Measurements from ENCODE around the gene KMO.

Gene KMO

GRCh38 chr1:241590719-241591118, 58.5 kb downstream of the KMO start:
- TF ChIP-seq REST (IDR thresholded peaks at IDR 0.05; ENCODE audit: insufficient read depth in 1 of 2, low read depth in 2 of 2, low read length in 2 of 2) (no peak), SIN3A (IDR thresholded peaks at IDR 0.05; ENCODE audit: borderline replicate concordance, insufficient read depth, low read length) (no peak), POLR2AphosphoS5 (IDR thresholded peaks at IDR 0.05; ENCODE audit: low read depth, low read length) (no peak), FOXP2 (optimal IDR thresholded peaks at IDR 0.05; ENCODE audit: borderline replicate concordance, extremely low read depth, extremely low read length, insufficient read depth) (no peak), TAF1 (IDR thresholded peaks at IDR 0.05; ENCODE audit: borderline replicate concordance, insufficient read depth, low read length) (no peak)

- no peak for TF ChIP-seq FOXP2 (optimal IDR thresholded peaks at IDR 0.05; ENCODE audit: borderline replicate concordance, extremely low read depth, extremely low read length, insufficient read depth)
- no peak for TF ChIP-seq REST (IDR thresholded peaks at IDR 0.05; ENCODE audit: insufficient read depth in 1 of 2, low read depth in 2 of 2, low read length in 2 of 2)
- TF ChIP-seq TAF1 (IDR thresholded peaks at IDR 0.05; ENCODE audit: borderline replicate concordance, insufficient read depth, low read length): no peak
- TF ChIP-seq POLR2AphosphoS5 (IDR thresholded peaks at IDR 0.05; ENCODE audit: low read depth, low read length): no peak
- no peak for TF ChIP-seq SIN3A (IDR thresholded peaks at IDR 0.05; ENCODE audit: borderline replicate concordance, insufficient read depth, low read length)
Measured at GRCh38 chr1:241591317-241591716, 59.1 kb downstream of the KMO start.

- TF ChIP-seq FOXP2 (optimal IDR thresholded peaks at IDR 0.05; ENCODE audit: borderline replicate concordance, extremely low read depth, extremely low read length, insufficient read depth) (no peak), POLR2AphosphoS5 (IDR thresholded peaks at IDR 0.05; ENCODE audit: low read depth, low read length) (no peak), TAF1 (IDR thresholded peaks at IDR 0.05; ENCODE audit: borderline replicate concordance, insufficient read depth, low read length) (no peak), REST (IDR thresholded peaks at IDR 0.05; ENCODE audit: insufficient read depth in 1 of 2, low read depth in 2 of 2, low read length in 2 of 2) (no peak), SIN3A (IDR thresholded peaks at IDR 0.05; ENCODE audit: borderline replicate concordance, insufficient read depth, low read length) (no peak)
Measured at GRCh38 chr1:241591736-241592135, 59.6 kb downstream of the KMO start.

DNA sequence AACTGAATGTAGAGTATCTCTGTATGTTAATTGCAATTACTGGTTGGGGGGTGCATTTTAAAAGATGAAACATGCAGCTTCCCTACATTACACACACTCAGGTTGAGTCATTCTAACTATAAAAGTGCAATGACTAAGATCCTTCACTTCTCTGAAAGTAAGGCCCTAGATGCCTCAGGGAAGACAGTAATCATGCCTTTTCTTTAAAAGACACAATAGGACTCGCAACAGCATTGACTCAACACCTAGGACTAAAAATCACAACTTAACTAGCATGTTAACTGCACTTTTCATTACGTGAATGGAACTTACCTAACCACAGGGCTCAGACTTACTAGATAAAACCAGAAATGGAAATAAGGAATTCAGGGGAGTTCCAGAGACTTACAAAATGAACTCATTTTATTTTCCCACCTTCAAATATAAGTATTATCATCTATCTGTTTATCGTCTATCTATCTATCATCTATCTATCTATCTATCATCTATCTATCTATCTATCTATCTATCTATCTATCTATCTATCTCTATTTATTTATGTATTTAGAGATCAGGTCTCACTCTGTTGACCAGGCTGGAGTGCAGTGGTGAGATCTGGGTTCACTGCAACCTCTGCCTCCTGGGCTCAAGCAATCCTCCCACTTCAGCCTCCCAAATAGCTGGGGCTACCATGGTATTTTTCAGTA, 60.2 kb downstream of the KMO start:
- TF ChIP-seq REST (IDR thresholded peaks at IDR 0.05; ENCODE audit: insufficient read depth in 1 of 2, low read depth in 2 of 2, low read length in 2 of 2) (no peak), TAF1 (IDR thresholded peaks at IDR 0.05; ENCODE audit: borderline replicate concordance, insufficient read depth, low read length) (no peak), POLR2AphosphoS5 (IDR thresholded peaks at IDR 0.05; ENCODE audit: low read depth, low read length) (no peak), SIN3A (IDR thresholded peaks at IDR 0.05; ENCODE audit: borderline replicate concordance, insufficient read depth, low read length) (no peak), FOXP2 (optimal IDR thresholded peaks at IDR 0.05; ENCODE audit: borderline replicate concordance, extremely low read depth, extremely low read length, insufficient read depth) (no peak)

Data from PFSK-1 (cell line).